PFSK-1 (cell line): ENCODE results near the gene TMEM63C.

Experiments used
- FOXP2 ChIP-seq: optimal IDR thresholded peaks from 2 replicates; pipeline ENCODE3; 2011; ENCODE audit warnings: borderline replicate concordance, control low read depth, inconsistent platforms; ENCODE audit not compliant: insufficient read depth; ENCODE audit errors: extremely low read length, extremely low read depth
- POLR2AphosphoS5 ChIP-seq: IDR thresholded peaks from 2 replicates; pipeline ENCODE4 v1.6.1; 2012; ENCODE audit warnings: low read depth, mild to moderate bottlenecking, control low read depth, low read length, moderate library complexity
- REST ChIP-seq, 2 experiments: IDR thresholded peaks; 2 replicates each; pipeline versions ENCODE4 v1.6.1 to v1.8.0; 2011 to 2012; ENCODE audit warnings: low read depth in 2 of 2, low read length in 2 of 2, control low read depth in 1 of 2, inconsistent platforms in 1 of 2, mild to moderate bottlenecking in 1 of 2, moderate library complexity in 1 of 2; ENCODE audit not compliant: insufficient read depth in 1 of 2
- TAF1 ChIP-seq: IDR thresholded peaks from 2 replicates; pipeline ENCODE4 v1.6.1; 2012; ENCODE audit warnings: low read length, control low read depth, borderline replicate concordance; ENCODE audit not compliant: insufficient read depth

GRCh38 chr14:77148510-77149231, 32.9 kb upstream of the TMEM63C start:
- TF ChIP-seq TAF1, result no peak
- no peak for TF ChIP-seq FOXP2
- no peak for TF ChIP-seq REST (IDR thresholded peaks at IDR 0.05; ENCODE audit: insufficient read depth in 1 of 2, low read depth in 2 of 2, low read length in 2 of 2)
- TF ChIP-seq POLR2AphosphoS5, result no peak
